Stimulated activated CD8-positive, alpha-beta memory T cell treated with anti-CD3 and anti-CD28 coated beads, Interleukin-12 subunit alpha, Interleukin-12 subunit beta, amount 100 ng/mL, for 1 hour (primary cell): ENCODE results near the gene ZBTB4.

Experiments used
- DNase-seq: peaks from one replicate; pipeline ENCODE4 v3.0.0-alpha.2; 2020; ENCODE audit warnings: low read depth

ZBTB4 gene

GRCh38 chr17:7419819-7420610 is 59.4 kb downstream of the ZBTB4 start, which contains the start of gene SPEM1:
Gene SPEM1 (plus strand): TSS chr17:7420324. CDS start chr17:7420385, 61 bp downstream.
- no peak for DNase-seq

GRCh38 chr17:7418472-7419152 is 60.8 kb downstream of the ZBTB4 start:
- no peak for DNase-seq

DNA sequence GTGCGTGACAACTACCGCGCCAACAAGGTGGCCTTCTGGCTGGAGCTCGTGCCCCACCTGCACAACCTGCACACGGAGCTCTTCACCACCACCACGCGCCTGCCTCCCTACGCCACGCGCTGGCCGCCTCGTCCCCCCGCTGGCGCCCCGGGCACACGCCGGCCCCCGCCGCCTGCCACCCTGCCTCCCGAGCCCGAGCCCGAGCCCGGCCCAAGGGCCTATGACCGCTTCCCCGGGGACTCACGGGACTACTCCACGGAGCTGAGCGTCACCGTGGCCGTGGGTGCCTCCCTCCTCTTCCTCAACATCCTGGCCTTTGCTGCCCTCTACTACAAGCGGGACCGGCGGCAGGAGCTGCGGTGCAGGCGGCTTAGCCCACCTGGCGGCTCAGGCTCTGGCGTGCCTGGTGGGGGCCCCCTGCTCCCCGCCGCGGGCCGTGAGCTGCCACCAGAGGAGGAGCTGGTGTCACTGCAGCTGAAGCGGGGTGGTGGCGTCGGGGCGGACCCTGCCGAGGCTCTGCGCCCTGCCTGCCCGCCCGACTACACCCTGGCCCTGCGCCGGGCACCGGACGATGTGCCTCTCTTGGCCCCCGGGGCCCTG is 62.3 kb downstream of the ZBTB4 start:
- no peak for DNase-seq

DNA sequence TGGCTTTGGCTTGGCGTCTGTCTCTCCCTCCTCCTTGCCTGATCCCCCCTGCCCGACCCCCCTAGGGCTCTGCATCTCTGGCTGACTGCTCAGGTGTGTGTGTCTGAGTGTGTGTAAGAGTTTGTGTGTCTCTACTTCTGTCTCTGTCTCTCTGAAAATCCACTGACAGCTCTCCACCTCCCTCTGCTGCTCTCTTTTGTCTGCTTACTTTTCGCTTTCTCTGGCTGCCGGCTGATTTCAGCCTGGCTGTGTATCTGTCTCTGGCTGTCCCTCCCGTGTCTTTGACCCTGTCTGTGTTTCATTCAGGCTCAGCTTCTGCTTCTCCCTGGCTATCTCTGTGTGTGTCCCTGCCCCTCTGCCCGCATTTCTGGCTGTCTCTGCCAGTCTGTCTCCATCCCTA is 63.1 kb downstream of the ZBTB4 start:
- no peak for DNase-seq

DNA sequence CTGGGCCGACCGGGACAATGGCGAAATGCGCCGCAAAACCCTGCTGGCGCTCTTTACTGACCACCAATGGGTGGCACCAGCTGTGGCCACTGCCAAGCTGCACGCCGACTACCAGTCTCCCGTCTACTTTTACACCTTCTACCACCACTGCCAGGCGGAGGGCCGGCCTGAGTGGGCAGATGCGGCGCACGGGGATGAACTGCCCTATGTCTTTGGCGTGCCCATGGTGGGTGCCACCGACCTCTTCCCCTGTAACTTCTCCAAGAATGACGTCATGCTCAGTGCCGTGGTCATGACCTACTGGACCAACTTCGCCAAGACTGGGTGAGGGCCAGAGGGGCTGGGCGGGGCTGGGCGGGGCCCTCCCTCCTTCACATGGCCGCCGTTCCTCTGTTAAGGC is 63.6 kb downstream of the ZBTB4 start:
- DNase-seq: no peak

DNA sequence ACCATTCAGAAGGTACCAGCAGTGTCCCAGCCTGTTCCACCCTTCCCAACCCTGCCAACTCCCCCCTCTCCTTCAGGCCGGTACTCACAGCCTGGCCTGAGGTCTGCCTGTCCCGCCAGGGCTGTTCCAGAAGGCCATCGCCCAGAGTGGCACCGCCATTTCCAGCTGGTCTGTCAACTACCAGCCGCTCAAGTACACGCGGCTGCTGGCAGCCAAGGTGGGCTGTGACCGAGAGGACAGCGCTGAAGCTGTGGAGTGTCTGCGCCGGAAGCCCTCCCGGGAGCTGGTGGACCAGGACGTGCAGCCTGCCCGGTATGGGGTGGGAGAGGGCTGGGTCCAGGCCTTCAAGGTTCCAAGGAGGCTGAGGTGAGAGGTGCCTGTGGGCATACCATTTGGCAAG is 64.6 kb downstream of the ZBTB4 start:
- DNase-seq: no peak

DNA sequence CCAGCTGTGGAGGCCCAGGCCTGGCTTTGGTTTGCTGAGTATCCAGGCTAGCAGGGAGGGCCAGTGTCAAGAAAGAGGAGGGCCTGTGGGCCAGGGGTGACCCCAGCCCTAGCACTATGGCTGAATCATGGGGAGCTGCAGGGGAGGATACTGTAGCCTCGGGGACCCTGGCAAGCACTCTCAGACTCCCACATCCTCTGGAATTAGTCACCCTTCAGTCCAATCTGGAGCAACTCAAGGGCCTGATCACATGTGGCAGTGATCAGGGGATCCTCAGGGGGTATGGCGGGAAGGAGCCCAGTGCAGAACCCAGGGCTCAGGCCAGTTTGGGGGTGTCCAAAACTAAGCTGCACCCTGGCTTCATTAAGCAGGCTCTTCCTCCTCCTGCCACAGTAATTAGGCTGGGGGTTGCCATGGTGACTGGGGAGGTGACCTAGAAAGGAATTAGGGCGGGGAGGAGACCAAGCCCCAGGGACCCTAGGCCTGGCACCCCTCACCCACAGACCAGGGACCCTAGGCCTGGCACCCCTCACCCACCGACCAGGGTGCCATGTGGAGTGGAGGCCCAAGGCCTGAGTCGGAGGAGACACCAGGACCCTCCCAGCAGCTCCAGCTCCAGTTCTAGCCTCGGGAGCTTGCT is 66.0 kb downstream of the ZBTB4 start:
- no peak for DNase-seq

DNA sequence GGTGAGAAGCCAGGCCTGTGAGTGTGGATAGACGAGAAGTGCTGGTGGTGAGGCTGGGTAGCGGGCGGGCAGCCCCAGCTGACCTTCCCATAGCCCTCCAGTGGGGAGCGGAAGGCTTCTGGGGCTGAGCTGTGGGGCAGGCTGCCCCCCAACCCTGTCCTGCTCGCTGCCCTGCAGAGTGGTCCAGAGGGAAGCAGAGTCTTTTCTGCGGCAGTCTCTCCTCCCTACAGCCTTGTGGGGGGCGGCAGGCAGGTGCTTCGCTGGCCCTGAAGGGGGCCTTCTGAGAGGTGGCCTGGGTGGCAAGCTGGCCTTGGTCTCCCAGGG is 68.0 kb downstream of the ZBTB4 start:
- no peak for DNase-seq

- no peak for DNase-seq
Measured at GRCh38 chr17:7410634-7411426, 68.6 kb downstream of the ZBTB4 start.

GRCh38 chr17:7409716-7410115 is 69.7 kb downstream of the ZBTB4 start:
- DNase-seq: no peak
